Measurements from ENCODE around the gene FRY.

The FRY gene

DNA sequence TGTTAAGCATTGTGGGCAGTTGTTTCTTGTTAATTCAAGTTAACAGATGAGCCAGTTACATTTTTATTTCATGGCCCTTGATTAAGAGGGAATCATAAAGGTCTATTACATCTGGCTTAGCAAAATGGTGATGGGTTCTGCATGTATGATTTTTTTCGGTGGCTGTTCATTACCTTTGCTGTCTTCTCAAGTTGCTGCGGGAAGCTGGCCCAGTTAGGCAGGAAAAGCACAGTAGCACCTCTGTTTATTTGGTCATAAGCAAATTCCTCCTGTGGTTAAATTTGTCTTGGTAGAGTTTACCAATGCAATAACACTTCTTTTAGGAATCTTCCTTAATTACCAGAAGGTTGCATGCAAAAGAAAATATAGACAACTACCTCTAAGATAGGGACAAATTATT lies 104.5 kb downstream of the FRY start:
- no peak for DNase-seq

DNA sequence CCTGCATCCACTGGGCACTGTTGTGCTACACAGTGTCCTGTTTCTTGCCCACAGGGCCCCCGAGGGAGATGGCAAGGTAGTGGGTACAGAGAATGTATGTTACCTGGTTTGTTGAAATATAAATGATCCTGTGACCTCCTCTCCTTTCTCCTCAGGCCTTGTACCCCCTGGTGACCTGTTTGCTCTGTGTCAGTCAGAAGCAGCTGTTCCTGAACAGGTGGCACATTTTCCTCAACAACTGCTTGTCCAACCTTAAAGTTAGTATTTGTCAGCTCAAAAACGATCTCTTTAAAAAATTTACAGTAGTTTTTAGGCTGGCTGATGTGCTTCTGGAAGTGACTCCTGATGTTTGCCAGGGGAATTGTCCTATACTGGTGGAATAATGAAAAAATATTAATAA lies 105.1 kb downstream of the FRY start:
- DNase-seq = no peak

- DNase-seq = no peak
Measured at GRCh38 chr13:32139251-32139650, 107.7 kb downstream of the FRY start.

GRCh38 chr13:32140109-32140508 lies 108.5 kb downstream of the FRY start:
- no peak for DNase-seq

DNA sequence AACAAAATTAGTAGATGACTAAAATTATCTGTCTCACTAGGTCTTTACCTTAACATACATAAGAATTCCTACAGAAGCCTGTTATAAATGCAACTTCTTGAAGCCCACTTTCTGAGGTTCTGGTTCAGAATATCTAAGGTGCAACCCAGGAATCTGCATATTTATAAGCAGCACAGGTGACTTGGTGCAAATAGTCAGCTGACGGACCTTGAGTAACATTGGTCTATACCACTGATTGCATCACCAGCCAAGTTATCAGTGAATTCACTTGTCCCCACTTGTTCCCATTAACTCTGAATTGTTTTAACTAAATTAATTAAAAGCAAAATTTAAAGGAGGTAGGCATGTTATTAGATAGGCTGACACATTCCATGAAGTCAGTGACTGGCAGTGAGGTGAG lies 109.9 kb downstream of the FRY start:
- no peak for DNase-seq

DNA sequence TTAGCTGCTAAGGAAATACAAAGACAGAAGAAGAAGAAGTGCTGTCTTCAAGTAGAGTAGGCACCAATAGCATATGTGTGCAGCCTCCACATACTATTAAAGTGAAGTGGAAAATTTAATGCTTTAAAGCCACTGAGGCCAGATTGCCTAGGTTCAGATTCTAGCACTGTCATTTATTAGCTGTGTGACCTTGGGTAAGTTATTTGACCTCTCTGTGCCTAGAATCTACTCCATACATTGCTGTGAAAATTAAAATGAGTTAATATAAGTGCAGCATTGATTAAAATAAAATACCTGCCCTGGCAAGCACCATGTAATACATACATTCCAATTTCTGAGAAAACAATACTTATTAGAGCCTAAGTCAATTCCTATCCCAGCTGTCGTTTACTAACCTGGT lies 110.5 kb downstream of the FRY start:
- no peak for DNase-seq

DNA sequence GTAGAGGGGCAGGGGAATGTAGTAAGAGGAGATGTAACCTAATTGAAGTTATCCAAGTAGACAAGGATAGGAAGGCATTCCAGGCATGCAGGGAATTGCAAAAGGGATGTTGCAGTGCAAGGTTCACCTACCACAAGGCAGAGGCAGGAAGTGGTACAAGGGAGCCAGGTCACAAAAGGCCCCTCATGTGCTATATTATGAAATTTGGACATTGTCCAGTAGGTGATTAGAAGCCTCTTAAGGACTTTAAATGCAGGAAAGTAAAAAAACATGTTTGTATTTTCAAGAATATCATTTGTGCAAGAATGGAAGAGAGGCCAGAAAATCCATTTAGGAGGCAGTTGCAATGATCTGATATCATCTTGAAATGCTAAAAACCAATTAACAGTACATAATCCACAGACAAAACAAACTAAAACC lies 111.4 kb downstream of the FRY start:
- no peak for DNase-seq

DNA sequence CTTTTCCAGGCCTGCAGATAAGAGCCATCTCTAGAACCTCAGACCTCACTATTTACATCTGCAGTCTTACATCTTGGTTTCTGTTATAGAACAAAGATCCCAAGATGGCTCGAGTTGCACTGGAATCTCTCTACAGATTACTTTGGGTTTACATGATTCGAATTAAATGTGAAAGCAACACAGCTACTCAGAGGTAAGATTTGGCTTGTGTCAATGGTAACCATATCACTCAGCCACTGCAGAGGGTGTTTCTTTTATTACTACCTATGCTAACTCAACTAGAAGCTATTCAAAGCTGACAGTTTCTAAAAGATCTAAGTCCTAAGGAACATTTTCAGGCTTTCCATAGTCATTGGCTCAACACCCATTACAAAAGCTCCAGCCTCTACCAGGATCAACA lies 115.6 kb downstream of the FRY start:
- DNase-seq = no peak

DNA sequence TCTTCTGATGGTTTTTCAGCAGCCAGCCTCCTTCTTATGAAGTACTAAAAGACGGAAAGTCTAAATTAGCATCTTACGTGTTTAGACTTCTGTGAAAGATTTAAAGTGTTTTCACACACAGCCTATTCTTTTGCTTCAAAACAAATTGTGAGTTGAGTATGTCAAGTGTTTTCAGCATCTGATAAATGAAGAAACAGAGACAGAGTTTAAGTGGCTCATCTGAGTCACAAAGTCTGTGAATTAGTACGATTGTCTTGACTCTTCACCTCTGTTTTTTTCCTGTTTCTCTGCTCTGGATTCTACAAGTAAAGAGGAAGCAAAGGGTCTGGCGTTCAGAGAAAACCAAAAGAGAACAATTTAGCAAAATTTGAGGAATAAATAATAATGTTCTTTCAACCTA lies 116.4 kb downstream of the FRY start:
- no peak for DNase-seq

- no peak for DNase-seq
Measured at GRCh38 chr13:32150239-32150638, 118.7 kb downstream of the FRY start.

GRCh38 chr13:32150794-32151193 lies 119.2 kb downstream of the FRY start:
- no peak for DNase-seq

DNA sequence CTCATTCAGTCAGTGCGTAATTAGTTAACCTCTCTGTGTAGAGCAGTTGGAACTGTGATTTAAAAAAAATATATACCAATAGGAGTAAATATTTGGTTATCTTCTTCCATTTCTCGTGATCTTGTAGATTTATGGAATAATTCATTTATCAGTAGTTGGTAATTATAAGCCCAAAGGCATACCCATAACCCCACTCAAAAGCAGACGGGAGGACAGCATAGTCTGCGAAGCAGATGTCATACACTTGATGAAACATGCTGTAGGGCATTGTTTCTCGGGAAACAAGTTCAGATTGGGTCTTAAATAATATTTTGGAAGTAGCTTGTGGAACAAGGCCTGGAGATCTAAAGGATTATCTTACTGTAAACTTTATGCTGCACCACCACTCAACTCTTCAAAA lies 119.7 kb downstream of the FRY start:
- no peak for DNase-seq

GRCh38 chr13:32153056-32153455 lies 121.5 kb downstream of the FRY start:
- DNase-seq = no peak

- no peak for DNase-seq
Measured at GRCh38 chr13:32159137-32159869, 127.7 kb downstream of the FRY start.

GRCh38 chr13:32162395-32163005 lies 130.9 kb downstream of the FRY start:
- DNase-seq = no peak

DNA sequence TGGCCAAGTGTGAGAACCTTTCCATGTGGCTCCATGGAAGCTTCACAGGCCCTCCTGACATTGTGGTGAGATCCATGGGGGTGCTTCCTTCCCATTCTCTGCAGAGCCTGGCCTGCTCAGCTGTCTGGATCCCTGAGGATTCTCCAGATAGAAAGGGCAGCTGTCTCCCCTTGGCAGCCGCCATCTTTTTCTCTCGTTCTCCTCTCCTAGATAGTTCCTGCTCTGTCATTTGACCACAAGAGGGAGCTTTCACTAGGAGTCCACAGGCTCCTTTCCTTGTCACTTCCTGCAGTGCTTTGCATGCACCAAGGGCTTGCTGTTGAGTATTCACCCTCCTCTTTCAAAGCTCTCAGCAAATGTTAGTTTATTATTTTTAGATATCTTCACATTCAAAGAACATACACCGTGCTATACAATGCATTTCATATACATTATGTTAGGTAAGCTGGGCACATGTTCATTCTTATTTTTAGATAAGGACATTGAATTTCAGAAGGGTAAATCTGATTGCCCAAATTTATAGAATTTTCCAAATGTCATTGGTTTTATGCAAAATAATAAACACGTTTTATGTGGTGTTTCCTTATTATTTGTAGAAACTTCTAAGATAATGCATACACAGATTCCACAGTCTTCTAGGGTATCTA lies 133.2 kb downstream of the FRY start:
- DNase-seq = peak; percentile 32

DNA sequence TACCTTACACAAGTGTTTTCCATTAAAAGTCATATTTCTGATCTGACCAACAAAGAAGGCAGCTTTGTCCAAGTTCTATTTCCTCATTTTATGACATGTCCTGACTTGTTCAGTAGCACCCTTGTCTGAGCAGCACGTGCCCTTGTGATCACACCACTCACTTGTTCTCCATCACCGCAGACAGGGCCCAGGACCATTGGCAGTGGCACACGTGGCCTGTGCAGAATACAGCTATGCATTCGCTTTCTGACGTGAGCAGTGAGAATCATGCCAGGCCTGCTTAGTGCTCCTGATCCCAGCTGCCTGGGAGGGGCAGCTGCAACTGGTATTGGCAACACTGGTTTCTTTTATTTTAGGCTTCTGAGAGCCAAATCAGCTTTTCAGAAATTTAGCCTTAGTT lies 134.2 kb downstream of the FRY start:
- DNase-seq = no peak

GRCh38 chr13:32168131-32168530 lies 136.6 kb downstream of the FRY start:
- no peak for DNase-seq

- DNase-seq = no peak
Measured at GRCh38 chr13:32170841-32171240, 139.3 kb downstream of the FRY start.

- no peak for DNase-seq
Measured at GRCh38 chr13:32173881-32174280, 142.3 kb downstream of the FRY start.

- DNase-seq = no peak
Measured at GRCh38 chr13:32174366-32174765, 142.8 kb downstream of the FRY start.

GRCh38 chr13:32175307-32175706 lies 143.7 kb downstream of the FRY start:
- no peak for DNase-seq

- no peak for DNase-seq
Measured at GRCh38 chr13:32175943-32176342, 144.4 kb downstream of the FRY start.

DNA sequence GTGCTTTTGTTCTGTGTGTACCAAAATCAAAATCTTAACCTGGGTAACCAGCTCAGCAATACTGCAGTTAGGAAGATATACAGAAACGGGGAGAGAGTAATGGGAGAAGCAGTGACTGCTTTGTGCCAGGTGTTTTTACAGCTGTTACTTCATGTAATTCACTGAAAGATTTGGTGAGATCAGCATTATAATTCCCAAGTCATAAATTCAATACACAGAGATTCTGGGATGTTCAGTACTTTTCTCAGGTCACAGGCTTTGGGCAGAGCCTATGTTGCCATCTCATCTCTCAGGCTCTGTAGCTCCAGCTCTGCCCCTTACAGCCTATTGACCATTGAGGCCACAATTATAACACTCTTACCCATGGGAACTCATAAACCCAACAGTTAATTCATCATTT lies 145.1 kb downstream of the FRY start:
- no peak for DNase-seq

- no peak for DNase-seq
Measured at GRCh38 chr13:32178763-32179162, 147.2 kb downstream of the FRY start.
